HG02884 (cell line): ENCODE data around the gene TMEM134.
A peak's percentile ranks its signal among the peaks of the same experiment; 100 is the strongest.

Experiments used
- ATAC-seq: cut with Tn5 transposase; IDR thresholded peaks from one replicate; pipeline ENCODE4 v1.9.1; 2021; ENCODE audit warnings: mild to moderate bottlenecking, moderate library complexity; ENCODE audit not compliant: unreplicated experiment

The TMEM134 gene

DNA sequence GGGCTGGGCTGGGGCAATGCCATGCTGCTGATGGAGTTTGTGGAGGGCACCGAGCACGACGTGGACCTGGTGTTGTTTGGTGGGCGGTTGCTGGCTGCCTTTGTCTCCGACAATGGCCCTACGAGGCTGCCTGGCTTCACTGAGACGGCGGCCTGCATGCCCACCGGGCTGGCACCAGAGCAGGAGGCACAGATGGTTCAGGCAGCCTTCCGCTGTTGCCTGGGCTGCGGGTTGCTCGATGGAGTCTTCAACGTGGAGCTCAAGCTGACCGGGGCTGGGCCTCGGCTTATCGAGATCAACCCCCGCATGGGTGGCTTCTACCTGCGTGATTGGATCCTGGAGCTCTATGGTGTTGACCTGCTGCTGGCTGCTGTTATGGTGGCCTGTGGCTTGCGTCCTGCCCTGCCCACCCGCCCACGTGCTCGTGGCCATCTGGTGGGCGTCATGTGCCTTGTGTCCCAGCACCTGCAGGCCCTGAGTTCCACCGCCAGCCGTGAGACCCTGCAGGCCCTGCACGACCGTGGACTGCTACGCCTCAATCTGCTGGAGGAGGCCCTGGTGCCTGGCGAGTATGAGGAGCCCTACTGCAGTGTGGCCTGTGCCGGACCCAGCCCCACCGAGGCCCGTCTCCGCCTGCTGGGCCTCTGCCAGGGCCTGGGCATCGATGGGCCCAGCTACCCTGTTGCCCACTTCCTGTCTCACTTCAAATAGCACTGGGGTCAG, 45.0 kb downstream of the TMEM134 start:
- no peak for ATAC-seq

DNA sequence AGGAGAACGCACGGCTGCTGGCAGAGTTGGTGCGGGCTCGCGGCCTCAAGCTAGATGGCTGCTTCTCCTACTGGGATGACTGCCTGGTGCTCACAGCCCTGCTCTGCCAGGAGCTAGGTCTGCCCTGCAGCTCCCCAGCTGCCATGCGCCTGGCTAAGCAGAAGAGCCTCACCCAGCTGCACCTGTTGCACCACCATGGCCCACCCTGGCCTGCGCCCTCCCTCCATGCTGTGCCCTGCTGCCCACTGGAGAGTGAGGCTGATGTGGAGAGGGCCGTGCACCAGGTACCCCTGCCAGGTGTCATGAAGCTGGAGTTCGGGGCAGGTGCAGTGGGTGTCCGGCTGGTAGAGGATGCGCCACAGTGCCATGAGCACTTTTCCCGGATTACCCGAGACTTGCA, 45.6 kb downstream of the TMEM134 start:
- no peak for ATAC-seq

DNA sequence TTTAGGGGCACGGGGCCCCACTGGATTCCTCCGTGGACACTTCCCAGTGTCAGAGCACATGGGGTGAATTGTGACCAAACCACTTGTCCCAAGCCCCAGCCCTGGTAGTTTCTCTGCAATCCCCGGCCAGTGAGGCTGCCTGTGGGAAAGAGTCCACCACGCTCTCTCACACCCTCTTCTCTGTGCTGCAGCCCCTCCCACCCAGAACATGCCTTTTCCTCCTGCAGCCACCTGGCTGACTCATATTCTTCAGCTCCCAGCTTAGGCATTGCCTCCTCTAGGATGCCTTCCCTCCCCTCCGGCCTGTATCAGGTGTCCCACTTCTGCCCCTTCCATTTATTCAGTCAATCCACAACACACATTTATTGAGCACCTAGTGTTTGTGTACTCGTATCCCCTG, 46.2 kb downstream of the TMEM134 start:
- ATAC-seq = no peak

DNA sequence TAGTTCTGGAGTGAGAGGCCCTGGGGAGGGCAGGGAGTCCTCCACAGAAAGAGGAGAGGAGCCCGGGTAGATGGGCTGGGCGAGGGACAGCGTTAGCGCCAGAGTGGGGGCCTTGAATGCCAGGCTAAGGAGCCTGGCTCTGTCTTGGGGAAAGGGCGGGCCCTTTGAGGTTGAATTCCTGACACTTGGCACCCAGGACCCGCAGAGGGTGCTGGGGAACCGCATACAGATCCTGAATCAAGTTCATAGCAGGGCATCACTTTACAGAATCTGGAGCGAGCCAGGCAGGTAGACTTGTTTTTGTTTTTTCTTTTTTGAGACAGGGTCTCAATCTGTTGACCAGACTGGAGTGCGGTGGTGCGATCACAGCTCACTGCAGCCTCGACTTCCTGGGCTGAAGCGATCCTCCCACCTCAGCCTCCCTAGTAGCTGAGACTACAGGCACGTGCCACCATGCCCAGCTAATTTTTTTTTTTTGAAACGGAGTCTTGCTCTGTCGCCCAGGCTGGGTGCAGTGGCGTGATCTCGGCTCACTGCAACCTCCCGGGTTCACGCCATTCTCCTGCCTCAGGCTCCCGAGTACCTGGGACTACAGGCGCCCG, 47.5 kb downstream of the TMEM134 start:
- ATAC-seq = no peak

DNA sequence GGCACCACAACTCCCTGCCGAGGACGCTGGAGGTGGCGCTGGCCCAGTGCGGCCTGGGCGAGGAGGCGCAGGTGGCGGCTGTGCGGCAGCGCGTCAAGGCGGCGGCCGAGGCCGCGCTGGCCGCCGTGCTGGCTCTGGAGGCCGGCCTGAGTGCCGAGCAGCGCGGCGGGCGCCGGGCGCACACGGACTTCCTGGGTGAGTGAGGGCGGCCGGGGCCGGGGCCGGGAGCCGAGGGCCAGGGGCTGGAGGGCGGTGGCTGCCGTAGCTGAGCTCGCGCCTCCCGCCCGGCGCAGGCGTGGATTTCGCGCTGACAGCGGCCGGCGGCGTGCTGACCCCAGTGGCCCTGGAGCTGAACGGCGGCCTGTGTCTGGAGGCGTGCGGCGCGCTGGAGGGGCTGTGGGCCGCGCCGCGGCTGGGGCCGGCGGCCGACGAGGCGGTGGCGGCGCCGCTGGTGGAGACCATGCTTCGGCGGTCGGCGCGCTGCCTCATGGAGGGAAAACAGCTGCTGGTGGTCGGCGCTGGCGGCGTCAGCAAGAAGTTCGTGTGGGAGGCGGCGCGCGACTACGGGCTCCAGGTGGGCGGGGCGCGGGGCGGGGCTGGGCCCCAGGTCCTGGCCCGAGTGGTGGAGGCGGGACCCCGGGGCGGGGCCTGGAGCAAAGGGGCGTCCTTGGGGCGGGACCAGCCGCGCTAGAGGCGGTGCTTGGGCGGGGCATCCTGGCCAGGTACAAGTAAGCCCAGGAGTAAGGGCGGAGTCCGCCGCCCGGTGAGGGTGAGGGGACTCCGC, 48.2 kb downstream of the TMEM134 start:
- peak; percentile 71 for ATAC-seq

DNA sequence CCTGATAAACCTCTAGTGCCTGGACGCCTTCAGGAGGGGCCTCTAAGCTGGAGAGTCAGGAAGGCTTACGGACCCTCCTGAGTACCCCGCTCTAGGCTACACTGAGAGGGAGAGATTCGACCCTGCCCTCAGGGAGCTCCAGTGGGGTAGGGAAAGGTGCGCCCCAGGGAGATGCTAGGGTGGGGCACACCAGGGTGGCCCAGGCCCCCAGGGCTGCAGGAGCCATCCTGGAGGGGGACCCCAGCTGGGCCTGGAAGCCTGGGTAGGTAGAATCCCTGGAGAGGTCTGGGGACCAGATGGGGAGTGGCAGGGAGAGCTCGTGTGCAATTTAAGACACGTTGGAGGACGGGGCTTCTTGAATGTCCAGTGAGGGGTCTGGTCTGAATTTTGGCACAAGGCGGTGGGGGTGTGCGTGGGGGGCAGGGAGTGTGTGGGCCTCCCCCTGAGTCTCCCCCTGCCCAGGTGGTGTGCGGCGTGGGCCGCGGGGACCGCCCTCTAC, 48.9 kb downstream of the TMEM134 start:
- no peak for ATAC-seq

DNA sequence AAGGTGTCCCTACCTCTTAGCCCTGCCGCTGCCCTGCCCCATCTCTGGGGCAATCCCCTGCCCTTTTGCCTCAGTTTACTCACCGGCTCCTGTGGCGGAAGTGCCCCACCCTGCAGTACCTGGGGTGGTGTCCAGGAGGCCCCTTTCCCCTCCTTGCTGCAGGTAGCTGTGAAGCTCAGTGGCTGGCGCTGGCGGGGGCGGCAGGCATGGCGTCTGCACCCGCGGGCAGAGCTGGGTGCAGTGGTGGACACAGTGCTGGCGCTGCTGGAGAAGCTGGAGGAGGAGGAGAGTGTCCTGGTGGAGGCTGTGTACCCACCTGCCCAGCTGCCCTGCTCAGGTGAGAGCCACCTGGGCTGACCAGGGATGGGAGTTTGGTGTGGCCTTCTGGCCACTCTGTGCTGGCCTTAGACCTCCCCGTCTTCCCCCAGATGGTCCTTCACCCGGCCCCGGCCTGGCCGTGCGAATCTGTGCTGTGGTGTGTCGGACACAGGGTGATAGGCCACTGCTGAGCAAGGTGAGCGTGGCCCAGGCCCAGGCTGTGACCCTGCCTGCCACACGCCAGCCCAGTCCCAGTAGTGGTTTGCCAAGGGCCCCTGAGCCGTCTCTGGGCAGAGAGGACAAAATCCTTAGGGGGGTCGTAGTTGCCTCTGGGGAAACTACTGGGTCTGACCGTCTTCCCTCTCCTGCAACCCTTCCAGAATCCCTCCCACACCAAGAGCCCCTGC, 49.6 kb downstream of the TMEM134 start:
- ATAC-seq = no peak

DNA sequence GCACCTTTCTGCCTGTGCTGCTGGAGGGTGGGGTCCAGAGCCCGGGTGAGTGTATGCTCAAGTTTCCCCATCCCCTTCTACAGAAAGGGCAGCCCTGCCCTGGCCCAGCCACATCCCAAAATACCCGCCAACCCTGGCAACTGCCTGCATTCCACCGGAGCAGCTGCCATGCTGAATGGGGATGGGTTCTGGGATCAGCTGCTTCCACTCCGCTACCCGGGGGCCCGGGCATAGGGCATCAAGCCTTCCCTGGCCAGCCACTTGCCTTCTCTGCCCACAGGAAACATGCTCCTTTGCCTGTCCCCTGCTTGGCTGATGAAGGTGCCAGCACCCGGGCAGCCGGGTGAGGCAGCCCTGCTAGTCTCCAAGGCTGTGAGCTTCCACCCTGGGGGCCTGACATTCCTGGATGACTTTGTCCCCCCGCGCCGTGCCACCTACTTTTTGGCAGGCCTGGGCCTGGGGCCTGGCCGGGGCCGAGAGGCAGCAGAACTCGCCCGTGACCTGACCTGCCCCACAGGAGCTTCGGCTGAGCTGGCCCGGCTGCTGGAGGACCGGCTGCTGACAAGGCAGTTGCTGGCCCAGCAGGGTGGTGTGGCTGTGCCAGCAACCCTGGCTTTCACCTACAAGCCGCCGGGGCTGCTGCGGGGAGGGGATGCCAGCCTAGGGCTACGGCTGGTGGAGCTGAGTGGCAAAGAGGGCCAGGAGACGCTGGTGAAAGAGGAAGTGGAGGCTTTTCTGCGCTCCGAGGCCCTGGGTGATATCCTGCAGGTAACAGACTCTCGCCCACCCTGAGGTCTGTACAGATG, 50.4 kb downstream of the TMEM134 start:
- no peak for ATAC-seq

DNA sequence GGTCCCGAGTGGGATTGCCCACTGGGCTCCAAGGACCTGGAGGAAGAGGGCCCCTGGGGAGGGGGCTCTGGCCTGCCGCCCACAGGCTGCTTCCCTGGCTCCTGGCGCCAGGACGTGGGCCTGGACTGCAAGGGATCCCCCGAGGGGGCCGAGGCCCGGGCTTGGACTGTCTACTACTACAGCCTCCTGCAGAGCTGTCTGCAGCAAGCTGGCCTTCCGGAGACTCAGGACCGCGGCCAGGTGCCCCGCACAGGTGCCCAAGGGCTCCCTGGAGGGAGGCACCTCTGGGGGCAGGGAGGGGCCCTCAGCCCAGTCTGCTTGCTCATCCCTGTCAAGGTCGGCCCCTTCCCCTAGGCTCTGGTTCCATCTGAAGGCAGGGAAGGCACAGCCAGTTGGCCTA, 51.6 kb downstream of the TMEM134 start:
- no peak for ATAC-seq

DNA sequence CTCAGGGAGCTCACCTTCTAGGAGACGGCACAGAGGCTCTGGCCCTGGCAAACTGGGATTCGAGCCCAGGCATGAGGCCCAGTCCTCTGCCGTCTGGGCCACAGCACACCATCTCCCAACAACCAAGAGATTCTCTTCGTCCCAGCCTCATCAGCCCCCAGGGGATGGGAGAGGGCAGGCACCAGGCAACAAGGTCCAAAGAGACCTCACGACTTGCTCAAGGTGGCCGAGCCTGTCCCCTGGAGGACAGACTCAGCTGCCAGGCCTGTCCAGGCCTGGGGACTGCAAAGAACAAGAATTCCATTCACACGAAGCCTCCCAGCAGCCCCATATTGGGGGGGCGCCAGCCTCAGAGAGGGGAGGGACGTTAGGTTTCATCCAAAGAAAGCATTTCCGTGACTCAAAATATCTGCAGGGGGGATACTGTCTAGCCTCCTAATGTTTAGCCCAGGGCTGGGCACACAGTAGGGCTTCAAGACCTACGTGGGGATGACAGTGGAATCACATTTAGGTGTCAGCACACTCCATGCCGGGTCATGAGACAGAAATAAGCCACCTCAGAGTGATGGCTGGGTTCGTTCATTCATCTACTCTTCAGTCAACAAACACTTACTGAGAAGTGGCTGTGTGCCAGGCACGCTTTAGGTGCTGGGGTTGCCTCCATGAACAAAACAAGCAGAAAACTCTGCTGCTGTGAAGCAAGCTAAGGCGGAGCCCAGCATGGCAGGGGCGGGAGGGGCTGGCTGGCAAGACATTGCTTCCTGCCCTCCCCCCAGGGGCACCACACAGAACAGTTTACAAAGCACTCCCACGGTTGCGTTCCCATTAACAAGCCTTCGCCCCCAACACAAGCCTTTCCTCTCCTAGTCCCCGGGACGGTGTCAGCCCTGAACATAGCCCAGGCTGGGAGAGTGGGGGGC, 52.4 kb downstream of the TMEM134 start:
- ATAC-seq = no peak

DNA sequence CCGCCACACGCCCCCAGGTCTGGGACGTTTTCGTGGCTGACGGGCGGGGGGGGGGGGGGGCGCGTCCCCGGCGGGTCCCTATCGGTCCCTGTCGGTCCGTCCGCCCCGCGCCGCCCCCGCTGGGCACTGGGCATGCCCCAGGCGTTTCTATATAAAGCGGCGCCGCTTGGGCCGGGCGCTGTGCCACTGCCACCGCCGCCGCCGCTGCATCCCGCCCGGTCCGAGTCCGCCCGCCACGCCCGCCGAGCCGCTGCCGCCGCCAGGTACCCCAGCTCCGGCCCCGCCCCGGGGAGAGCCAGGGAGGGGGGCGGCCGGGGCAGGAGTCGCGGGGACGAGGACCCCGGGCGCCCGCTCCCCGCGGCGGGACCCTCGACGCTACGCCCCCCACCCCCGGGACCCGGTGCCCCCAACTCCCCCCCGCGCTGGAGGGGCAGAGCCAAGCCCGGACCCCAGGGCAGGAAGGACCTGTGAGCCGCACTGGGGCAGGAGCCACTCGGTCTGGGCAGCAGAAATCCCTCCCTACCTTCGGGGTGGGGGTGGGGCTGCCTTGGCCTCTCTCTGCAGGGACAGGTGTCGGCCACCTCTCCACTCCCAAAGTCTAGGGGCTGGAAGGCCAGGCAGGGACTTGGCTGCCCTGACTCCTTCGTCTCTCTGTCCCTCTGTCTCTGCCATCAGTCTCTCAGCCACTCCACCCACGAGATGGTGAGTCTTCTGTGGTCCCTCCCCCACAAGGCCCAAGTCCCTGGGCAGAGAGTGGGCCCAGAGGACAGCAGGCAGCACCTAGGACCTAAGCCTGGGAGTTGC, 53.3 kb downstream of the TMEM134 start, which contains the start of gene CARNS1:
CARNS1 (plus strand) TSS at position 178 of the 804 bp plus-strand sequence; CDS start at position 700, 522 bp downstream.
- ATAC-seq = no peak

DNA sequence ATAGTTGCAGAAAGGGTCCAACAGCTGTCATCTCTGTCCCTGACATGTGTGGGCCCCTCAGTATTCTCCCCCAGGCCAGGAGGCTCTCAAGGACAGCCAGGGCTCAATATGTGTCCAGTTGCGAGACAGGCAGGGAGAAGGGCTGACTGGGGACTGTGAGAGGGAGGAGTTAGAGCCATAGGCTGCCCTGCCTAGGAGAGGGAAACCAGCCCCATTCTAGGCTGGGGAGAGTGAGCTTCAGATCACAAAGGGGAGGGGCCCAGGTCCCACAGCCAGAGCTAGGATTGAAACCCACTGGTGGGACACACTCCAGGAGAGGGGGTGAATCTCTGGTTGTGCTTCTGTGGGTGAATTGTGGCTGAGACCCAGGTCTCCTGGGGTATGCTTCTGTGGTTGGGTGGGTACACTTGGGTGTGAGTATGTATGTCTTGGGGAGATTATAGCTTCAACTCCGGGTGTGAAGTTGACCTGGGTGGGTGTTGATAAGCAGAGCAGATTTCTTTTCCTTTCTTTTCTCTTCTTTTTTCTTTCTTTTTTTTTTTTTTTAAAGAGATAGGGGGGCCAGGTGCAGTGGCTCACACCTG, 55.7 kb downstream of the TMEM134 start:
- no peak for ATAC-seq

DNA sequence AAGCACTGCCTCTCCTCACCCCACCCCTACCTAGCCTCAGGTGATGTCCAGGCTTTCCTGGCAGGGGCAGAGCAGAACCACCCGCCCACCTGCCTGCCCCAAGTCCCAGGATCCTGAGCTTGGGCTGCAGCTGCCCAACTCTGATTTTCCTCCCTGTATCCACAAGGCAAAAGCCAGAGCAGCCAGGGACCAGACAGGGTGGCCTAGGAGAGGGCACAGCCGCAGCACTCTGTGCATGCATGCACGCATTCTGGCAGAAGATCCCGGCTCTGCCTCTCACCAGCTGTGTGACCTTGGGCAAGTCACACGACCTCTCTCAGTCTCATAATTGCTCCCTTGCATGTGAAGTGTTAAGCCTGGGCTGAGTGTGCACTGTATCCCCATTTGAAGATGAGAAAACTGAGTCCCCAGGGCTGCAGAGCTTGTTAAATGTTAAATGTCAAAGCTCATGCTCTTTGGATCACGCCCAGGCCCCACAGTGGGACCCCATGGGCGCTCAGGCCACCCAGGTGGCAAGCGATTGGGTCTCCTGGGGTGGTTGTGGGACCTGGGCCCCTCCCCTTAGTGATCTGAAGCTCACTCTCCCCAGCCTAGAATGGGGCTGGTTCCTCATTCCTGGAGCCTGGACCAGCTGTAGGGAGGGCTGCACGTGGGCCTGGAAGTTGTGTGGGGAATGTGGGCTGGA, 56.4 kb downstream of the TMEM134 start:
- ATAC-seq = no peak

DNA sequence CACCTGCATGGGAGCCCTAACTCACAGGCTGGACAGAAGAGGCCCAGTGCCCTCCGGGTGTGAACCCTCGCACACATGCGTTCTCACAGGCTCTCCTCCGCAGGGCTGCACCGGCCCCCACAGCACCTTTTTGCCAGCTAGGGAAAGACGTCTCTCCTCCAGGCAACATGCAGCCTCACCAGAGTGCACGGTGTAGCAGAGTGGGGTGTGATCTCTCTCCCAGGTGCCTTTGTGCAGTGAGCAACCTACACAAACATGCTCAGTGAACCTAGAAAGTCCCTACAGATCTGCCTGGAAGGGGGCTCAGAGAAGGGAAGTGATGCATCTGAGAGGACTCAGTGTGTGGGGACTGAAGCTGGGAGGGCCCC, 57.3 kb downstream of the TMEM134 start:
- ATAC-seq = no peak
